GM10266 (cell line): Measurements from ENCODE around the gene CDK11B.

Experiments
- DNase-seq: peaks from one replicate; pipeline ENCODE4 v3.0.0; 2012; ENCODE audit errors: extremely low spot score
- CTCF ChIP-seq: IDR thresholded peaks from 2 replicates; pipeline ENCODE4 v1.5.1; 2012; ENCODE audit warnings: mild to moderate bottlenecking, low read depth; ENCODE audit not compliant: control insufficient read depth, insufficient read depth; ENCODE audit errors: missing control alignments

The CDK11B gene

GRCh38 chr1:1627829-1628753, 30.7 kb downstream of the CDK11B start:
- no peak for TF ChIP-seq CTCF

GRCh38 chr1:1627261-1627828, 31.5 kb downstream of the CDK11B start:
- no peak for DNase-seq
- TF ChIP-seq CTCF: no peak

More at GRCh38 chr1:1627829-1628753, 30.7 kb downstream of the CDK11B start:
- DNase-seq: no peak

- DNase-seq: no peak
- TF ChIP-seq CTCF: no peak
Observed at GRCh38 chr1:1626207-1627141, 32.3 kb downstream of the CDK11B start.

GRCh38 chr1:1625824-1626206, 33.0 kb downstream of the CDK11B start:
- no peak for DNase-seq
- no peak for TF ChIP-seq CTCF

GRCh38 chr1:1625404-1625775, 33.4 kb downstream of the CDK11B start:
- no peak for TF ChIP-seq CTCF
- no peak for DNase-seq

- DNase-seq: no peak
- TF ChIP-seq CTCF: no peak
Observed at GRCh38 chr1:1624443-1625403, 34.1 kb downstream of the CDK11B start.
